Measurements from ENCODE around the gene FAM98A.

DNA sequence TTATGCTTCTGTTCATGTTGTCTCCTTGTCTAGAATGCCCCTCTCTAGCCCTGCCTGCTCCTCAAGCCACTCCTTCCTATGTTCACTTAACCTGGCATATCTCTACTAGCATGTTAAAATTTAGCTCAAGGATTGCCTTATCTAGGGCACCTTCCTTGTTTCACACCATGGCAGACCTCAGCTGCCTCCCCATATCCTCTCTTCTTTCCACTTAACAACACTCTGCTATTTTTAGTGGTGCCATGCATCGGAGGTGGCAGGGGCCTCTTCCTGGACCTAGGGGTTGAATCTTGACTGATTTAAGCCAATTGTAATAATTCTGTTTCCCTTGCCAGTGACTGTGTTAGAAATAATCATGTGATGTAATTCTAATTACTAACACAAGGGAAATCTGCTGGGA is 36.9 kb upstream of the FAM98A start:
- TF ChIP-seq CTCF (IDR thresholded peaks at IDR 0.05) (no peak), POLR2A (IDR thresholded peaks at IDR 0.05) (no peak)
